Neural cell (in vitro differentiated cells): ENCODE data around the gene ZFR. TPM values are rescaled to one million over a fixed set of nuclear protein-coding genes. Genes with fewer than 3 reads are reported as not detected.

Source experiments
- H2AFZ ChIP-seq: fragments of 200-600, 300-800 bp; sonication (generic), shearing (Covaris generic); 2 replicates; pipeline ENCODE4 v1.6.0; 2014; ENCODE audit warnings: low read depth, mild to moderate bottlenecking, antibody characterized with exemption, low read length, moderate library complexity
- H3F3A ChIP-seq: fragments of 200-600 bp; shearing (Covaris generic); 2 replicates; pipeline ENCODE4 v1.6.1; 2016; ENCODE audit warnings: mild to moderate bottlenecking, moderate library complexity, mixed read lengths, antibody characterized with exemption, low read length; ENCODE audit not compliant: insufficient read depth, poor library complexity, severe bottlenecking
- H3K27ac ChIP-seq: fragments of 200-600, 300-800 bp; sonication (generic), shearing (Covaris generic); 2 replicates; pipeline ENCODE4 v1.5.1; 2014; ENCODE audit warnings: mild to moderate bottlenecking, low read length, moderate library complexity
- H3K27me3 ChIP-seq: fragments of 300-800, 200-600 bp; sonication (generic), shearing (Covaris generic); 2 replicates; pipeline ENCODE4 v1.6.0; 2014; ENCODE audit warnings: mild to moderate bottlenecking, low read depth, low read length, moderate library complexity; ENCODE audit not compliant: insufficient read depth
- H3K36me3 ChIP-seq: fragments of 300-800, 200-600 bp; sonication (generic), shearing (Covaris generic); 2 replicates; pipeline ENCODE4 v1.5.1; 2014; ENCODE audit warnings: mild to moderate bottlenecking, antibody characterized with exemption, low read length, moderate library complexity; ENCODE audit not compliant: insufficient read depth
- H3K4me2 ChIP-seq: fragments of 300-800, 200-600 bp; sonication (generic), shearing (Covaris generic); 2 replicates; pipeline ENCODE4 v1.6.0; 2014; ENCODE audit warnings: mild to moderate bottlenecking, low read length
- H3K4me3 ChIP-seq: fragments of 300-800, 200-600 bp; sonication (generic), shearing (Covaris generic); 2 replicates; pipeline ENCODE4 v1.5.1; 2014; ENCODE audit warnings: mild to moderate bottlenecking, low read length, moderate library complexity
- H3K79me2 ChIP-seq: fragments of 200-600 bp; shearing (Covaris generic); replicated peaks from 2 replicates; pipeline ENCODE4 v1.6.0; 2014; ENCODE audit warnings: mild to moderate bottlenecking, low read length, moderate library complexity; ENCODE audit not compliant: insufficient read depth
- H3K9ac ChIP-seq: fragments of 300-800, 200-600 bp; sonication (generic), shearing (Covaris generic); 2 replicates; pipeline ENCODE4 v1.6.1; 2016; ENCODE audit warnings: mild to moderate bottlenecking, low read length, mixed read lengths
- H3K9me2 ChIP-seq: fragments of 200-600 bp; shearing (Covaris generic); 2 replicates; pipeline ENCODE4 v1.6.1; 2016; ENCODE audit warnings: mild to moderate bottlenecking, low read length, mixed read lengths; ENCODE audit not compliant: insufficient read depth
- H3K9me3 ChIP-seq: fragments of 200-600, 300-800 bp; sonication (generic), shearing (Covaris generic); 2 replicates; pipeline ENCODE4 v1.6.1; 2016; ENCODE audit warnings: mild to moderate bottlenecking, mixed run types, low read length, moderate library complexity, mixed read lengths
- H4K20me1 ChIP-seq: fragments of 200-600 bp; shearing (Covaris generic); 2 replicates; pipeline ENCODE4 v1.6.1; 2016; ENCODE audit warnings: mild to moderate bottlenecking, mixed run types; ENCODE audit not compliant: insufficient read depth
- EP300 ChIP-seq: fragments of 450-650 bp; conservative IDR thresholded peaks from 2 replicates; pipeline ENCODE4 v1.6.1; 2014; ENCODE audit warnings: antibody characterized with exemption, mild to moderate bottlenecking, moderate library complexity; ENCODE audit not compliant: poor library complexity, severe bottlenecking
- EZH2 ChIP-seq: fragments of 200-600, 300-800 bp; shearing (Covaris generic), sonication (generic); IDR thresholded peaks from 2 replicates; pipeline ENCODE4 v1.6.1; 2014; ENCODE audit warnings: antibody characterized with exemption, low read length, borderline replicate concordance, mild to moderate bottlenecking; ENCODE audit not compliant: insufficient read depth, poor library complexity, severe bottlenecking
- MXI1 ChIP-seq: fragments of 450-650 bp; conservative IDR thresholded peaks from 2 replicates; pipeline ENCODE4 v1.6.1; 2014; ENCODE audit warnings: antibody characterized with exemption, mild to moderate bottlenecking; ENCODE audit not compliant: poor library complexity, severe bottlenecking
- POLR2AphosphoS5 ChIP-seq: IDR thresholded peaks from 2 replicates; pipeline ENCODE4 v1.6.1; 2012
- RAD21 ChIP-seq: fragments of 450-650 bp; conservative IDR thresholded peaks from 2 replicates; pipeline ENCODE4 v1.6.1; 2014; ENCODE audit warnings: antibody characterized with exemption, mild to moderate bottlenecking, moderate library complexity
- SMC3 ChIP-seq: fragments of 450-650 bp; conservative IDR thresholded peaks from 2 replicates; pipeline ENCODE4 v1.6.1; 2014; ENCODE audit warnings: antibody characterized with exemption, mild to moderate bottlenecking, moderate library complexity; ENCODE audit not compliant: poor library complexity
- TAF1 ChIP-seq: IDR thresholded peaks from 2 replicates; pipeline ENCODE4 v1.6.1; 2012; ENCODE audit warnings: low read depth
- polyA plus RNA-seq: library from polyadenylated mRNA; depleted of rRNA; stranded (reverse); fragments of >200 nt; gene quantifications from 2 replicates; pipeline ENCODE4 v1.2.3, GENCODE V29; 2014
- TF ChIP-seq, protein P1 (sequence below): fragments of 450-650 bp; IDR thresholded peaks from 2 replicates; pipeline ENCODE4 v1.5.1; 2014; ENCODE audit warnings: antibody characterized with exemption, mild to moderate bottlenecking, moderate library complexity; ENCODE audit not compliant: poor library complexity, severe bottlenecking
- TF ChIP-seq, protein P2 (sequence below): IDR thresholded peaks from 2 replicates; pipeline ENCODE4 v1.6.1; 2012; ENCODE audit warnings: borderline replicate concordance

The ZFR gene
- polyA plus RNA-seq, 1 donor from 2014 or later: 141 TPM

DNA sequence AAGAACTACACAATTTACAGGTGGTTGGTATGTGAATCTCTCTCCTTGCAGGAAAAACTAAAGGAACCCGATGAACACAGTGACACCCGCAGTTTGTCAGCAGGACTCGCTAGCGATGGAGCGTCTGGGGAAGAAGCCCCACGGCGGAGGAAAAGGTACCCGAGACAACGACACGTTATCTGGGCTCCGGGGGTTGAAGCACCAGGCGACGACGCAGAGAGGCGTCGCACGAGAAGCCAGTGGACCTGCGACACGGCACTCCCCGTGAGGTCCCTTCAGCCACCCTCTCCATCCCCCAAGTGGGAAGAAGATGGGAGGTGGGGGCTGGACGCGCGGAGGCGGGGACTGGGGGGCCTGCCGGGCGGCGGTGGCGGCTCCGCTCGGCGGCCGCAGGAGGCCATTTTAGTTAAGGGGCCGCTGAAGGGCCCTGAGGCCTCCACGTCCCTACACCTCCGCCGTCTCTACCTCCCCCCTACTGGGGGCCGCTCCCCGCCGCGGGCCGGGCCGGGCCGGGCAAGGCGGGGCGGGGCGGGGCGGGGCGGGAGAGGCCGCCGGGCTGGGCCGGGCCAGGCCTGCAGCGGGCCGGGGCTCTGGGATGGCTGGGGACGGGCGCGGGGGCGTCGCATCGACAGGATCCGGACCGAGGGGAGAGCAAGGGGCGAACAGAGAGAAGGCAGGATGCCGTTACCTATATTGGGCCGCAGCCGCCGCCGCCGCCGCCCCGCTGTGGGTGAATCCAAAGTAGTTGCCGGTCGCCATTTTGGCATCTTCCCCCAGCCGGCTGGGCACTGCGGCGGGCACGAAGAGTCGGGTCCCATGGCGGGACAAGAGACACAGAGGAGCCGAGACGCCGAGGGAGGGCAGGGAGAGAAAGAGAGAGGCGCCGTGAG is 754 bp downstream of the ZFR start:
- Histone ChIP-seq H4K20me1 (no peaks in the 10 kb centered on the region), H3K4me3 (peak overlapping the region; percentile 89), H3K9me2 (no peaks in the 10 kb centered on the region), H3K36me3 (peaks cover 4% of the 10 kb centered on the region), H3K27me3 (no peaks in the 10 kb centered on the region), H3F3A (peaks cover 6% of the 10 kb centered on the region), H3K27ac (peak overlapping the region; percentile 80), H2AFZ (peak overlapping the region; percentile 67), H3K4me2 (peak overlapping the region; percentile 83), H3K9ac (peak overlapping the region; percentile 88), H3K79me2 (peaks cover 48% of the 10 kb centered on the region), H3K9me3 (no peaks in the 10 kb centered on the region)
- TF ChIP-seq, protein P1, sequence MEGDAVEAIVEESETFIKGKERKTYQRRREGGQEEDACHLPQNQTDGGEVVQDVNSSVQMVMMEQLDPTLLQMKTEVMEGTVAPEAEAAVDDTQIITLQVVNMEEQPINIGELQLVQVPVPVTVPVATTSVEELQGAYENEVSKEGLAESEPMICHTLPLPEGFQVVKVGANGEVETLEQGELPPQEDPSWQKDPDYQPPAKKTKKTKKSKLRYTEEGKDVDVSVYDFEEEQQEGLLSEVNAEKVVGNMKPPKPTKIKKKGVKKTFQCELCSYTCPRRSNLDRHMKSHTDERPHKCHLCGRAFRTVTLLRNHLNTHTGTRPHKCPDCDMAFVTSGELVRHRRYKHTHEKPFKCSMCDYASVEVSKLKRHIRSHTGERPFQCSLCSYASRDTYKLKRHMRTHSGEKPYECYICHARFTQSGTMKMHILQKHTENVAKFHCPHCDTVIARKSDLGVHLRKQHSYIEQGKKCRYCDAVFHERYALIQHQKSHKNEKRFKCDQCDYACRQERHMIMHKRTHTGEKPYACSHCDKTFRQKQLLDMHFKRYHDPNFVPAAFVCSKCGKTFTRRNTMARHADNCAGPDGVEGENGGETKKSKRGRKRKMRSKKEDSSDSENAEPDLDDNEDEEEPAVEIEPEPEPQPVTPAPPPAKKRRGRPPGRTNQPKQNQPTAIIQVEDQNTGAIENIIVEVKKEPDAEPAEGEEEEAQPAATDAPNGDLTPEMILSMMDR: peak; percentile 30
- TF ChIP-seq, protein P2, sequence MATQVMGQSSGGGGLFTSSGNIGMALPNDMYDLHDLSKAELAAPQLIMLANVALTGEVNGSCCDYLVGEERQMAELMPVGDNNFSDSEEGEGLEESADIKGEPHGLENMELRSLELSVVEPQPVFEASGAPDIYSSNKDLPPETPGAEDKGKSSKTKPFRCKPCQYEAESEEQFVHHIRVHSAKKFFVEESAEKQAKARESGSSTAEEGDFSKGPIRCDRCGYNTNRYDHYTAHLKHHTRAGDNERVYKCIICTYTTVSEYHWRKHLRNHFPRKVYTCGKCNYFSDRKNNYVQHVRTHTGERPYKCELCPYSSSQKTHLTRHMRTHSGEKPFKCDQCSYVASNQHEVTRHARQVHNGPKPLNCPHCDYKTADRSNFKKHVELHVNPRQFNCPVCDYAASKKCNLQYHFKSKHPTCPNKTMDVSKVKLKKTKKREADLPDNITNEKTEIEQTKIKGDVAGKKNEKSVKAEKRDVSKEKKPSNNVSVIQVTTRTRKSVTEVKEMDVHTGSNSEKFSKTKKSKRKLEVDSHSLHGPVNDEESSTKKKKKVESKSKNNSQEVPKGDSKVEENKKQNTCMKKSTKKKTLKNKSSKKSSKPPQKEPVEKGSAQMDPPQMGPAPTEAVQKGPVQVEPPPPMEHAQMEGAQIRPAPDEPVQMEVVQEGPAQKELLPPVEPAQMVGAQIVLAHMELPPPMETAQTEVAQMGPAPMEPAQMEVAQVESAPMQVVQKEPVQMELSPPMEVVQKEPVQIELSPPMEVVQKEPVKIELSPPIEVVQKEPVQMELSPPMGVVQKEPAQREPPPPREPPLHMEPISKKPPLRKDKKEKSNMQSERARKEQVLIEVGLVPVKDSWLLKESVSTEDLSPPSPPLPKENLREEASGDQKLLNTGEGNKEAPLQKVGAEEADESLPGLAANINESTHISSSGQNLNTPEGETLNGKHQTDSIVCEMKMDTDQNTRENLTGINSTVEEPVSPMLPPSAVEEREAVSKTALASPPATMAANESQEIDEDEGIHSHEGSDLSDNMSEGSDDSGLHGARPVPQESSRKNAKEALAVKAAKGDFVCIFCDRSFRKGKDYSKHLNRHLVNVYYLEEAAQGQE: no peak
- TF ChIP-seq SMC3 (peak; percentile 52), EP300 (no peak), TAF1 (no peak), MXI1 (peak; percentile 13), POLR2AphosphoS5 (no peak), RAD21 (peak; percentile 31), EZH2 (no peak)

DNA sequence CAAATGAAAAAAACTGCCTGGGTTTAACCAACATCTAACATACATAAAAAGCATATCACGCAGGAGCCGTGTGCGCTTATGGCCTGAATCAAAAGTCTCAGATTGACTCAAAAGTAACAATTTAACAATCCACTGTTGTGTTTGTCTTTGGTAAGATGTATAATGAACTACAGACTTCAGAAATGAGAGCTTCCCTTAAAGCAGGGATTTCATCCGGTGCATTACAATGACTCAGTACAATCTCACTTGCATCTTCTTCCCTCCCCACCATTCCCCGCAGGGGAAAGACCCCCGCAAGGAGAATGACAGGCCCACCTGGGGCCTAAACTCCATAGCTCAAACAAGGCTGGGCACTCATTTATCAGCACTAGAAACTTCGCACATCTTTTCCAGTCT is 1.4 kb downstream of the ZFR start:
- peak overlapping the region; percentile 22 for H2AFZ ChIP-seq
- peak overlapping the region; percentile 75 for H3K27ac ChIP-seq
- no peaks in the 10 kb centered on the region for H3K9me2 ChIP-seq
- no peaks in the 10 kb centered on the region for H3K9me3 ChIP-seq
- TF ChIP-seq RAD21 (no peak), EZH2 (no peak), MXI1 (no peak), SMC3 (no peak), POLR2AphosphoS5 (no peak), TAF1 (no peak), EP300 (no peak)
- TF ChIP-seq, protein P1: no peak
- H3K4me2 ChIP-seq: peak overlapping the region; percentile 83
- peaks cover 4% of the 10 kb centered on the region for H3K36me3 ChIP-seq
- peaks cover 6% of the 10 kb centered on the region for H3F3A ChIP-seq
- peaks cover 53% of the 10 kb centered on the region for H3K79me2 ChIP-seq
- H3K4me3 ChIP-seq: peak overlapping the region; percentile 89
- H3K9ac ChIP-seq: peak overlapping the region; percentile 88
- no peaks in the 10 kb centered on the region for H4K20me1 ChIP-seq
- H3K27me3 ChIP-seq: no peaks in the 10 kb centered on the region
